Stimulated activated naive CD4-positive, alpha-beta T cell (primary cell): Measurements from ENCODE around the gene FAM217B.
"Not testable (repeated sequence)": the region's sequence is repeated elsewhere in the genome, so short reads cannot be mapped to it uniquely, and the experiment has no call there.

ENCODE experiments used
- DNase-seq, 6 experiments: peaks; one replicate each; lab custom pipeline; 2025; lab: John Stamatoyannopoulos, UW

Gene FAM217B

DNA sequence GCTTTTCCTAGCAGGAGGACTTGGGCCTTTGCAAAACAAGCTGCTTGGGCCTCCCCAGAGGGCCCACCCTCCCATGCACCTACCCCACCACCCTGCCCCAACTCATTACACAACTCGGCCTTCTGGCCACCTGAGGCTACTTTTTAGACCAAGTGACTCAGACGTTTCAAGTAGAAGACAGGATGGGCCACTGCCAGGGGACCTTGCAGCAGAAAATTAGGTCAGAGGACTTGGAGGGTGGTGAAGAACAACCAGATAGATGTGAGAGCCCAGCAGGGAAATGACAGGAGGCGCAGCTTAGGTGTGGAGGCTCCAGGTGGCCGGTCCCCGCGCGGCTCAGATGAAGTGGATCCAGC lies 1.5 kb upstream of the FAM217B start:
- no peak for DNase-seq

DNA sequence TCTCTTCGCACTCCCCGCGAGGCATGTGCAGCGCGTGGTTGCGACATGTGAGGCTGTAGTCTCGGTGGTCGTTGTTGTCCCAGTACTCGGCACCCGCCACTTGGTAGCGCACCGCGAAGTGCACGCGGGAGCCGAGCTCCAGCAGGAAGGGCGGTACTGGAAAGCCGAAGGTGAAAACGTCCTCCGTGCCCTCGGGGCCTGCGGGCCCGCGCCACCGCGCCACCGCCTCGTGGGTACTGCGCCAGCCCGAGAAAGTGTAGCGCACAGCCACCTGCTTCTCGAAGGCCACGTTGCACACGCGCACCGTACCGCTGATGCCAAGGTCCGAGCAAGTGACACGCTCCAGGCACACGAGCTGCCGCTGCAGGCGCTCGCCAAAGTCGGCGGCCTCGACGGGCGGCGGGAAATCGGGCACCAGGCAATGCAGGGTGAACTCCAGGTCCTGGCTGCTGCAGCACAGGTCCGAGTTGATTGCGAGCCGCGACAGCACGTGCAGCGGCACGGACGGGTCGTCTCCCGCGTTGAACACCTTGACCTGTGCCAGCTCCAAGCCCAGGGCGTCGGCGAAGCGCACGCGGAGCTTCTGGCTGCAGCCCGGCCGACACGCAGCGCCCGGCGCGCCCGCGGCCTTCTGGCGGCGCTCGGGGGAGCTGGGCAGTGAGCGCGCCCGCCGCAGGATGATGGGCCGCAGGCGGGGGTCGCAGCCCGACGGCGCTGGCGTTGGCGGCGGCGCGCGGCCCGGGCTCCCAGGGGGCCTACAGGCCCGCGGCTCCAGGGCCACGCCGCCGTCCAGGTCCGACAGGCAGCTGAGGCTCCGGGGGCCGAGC lies 924 bp upstream of the FAM217B start:
- DNase-seq, result peak in 2 of 6 experiments; percentile 7 to 22

DNA sequence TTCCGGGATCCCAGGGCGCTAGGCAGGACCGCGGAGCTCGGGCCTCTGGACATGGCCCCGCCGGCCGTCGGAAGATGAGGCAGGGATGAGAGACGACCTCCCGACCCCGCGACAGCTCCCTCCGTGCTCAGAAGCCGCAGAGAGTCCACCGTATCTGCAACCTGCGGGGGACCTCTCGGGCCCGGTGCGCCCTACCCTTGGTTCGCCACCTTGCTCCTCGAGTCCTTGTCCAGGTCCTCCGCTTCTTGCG lies 385 bp upstream of the FAM217B start:
- DNase-seq, result no peak

DNA sequence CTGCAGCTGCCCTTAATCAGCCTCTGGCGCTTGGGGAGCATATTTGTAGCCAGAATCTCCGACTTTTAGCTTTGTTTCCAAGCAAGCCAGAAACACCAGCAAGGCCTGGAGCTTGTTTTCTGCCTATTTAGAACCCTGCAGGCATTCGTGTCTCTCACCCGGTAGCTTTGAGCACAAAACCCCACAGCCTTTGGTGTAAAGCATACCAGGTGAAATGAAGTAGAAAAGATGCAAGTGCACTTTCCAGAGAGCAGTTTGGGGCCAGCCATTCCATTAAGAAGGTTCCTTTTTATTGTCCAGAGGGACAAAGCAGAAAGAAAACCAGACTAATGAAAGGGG lies 736 bp downstream of the FAM217B start:
- DNase-seq, result no peak

- no peak for DNase-seq
Observed at GRCh38 chr20:59942245-59942644, 2.1 kb downstream of the FAM217B start.

DNA sequence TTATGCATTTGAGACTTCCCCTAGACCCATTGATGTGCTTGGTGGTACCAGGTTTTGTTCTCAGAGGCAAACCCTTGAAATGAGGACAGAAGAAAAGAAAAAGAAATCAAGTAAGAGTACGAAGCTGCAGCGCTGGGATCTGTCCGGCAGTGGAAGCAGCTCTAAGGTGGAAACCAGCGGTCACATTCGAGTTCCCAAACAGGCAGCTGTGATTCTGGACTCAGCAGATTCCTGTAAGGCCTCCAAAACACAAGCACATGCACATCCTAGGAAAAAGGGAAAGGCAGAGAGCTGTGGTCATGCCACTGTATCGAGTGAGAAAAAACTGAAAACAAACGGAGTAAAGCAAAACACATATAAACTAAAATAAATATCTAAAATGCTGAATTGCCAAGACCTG lies 4.5 kb downstream of the FAM217B start:
- no peak for DNase-seq

DNA sequence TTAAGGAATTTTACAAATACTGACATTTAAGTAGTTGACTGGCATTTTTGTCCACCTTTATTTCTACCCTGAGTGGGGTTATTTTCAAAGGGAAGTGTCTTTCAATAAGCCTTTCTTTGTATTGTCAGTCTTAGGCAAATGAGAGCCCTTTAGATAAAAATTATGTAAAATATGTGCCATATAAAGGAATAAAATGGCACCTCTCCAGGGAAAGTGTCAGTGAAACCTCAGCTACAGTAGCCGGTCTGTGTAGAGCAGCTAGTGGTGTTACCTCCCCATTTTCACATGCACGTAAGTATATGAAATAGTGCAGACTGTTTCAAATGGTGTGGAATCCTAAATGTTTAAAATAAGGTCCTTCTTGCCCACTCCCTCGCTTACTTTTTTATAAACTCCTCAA lies 5.0 kb downstream of the FAM217B start:
- no peak for DNase-seq

DNA sequence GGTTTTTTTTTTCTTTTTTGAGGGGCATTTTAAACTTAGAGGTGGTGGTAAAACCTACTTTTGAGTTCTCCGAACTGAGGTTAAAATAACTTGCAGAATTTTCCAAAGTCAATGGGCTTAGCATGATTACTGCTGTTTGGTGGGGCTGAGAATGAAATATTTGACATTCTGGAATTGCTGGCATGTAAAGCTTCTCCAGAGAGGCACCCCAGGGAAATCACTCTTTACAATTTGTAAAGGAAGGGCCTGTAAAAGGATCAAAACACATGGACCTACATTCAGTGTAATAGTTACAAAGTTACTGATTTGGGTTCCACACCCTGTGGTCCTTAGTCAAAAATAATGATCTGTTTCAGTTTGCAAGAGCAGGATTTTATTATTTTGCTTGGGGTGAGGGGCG lies 5.5 kb downstream of the FAM217B start:
- no peak for DNase-seq

DNA sequence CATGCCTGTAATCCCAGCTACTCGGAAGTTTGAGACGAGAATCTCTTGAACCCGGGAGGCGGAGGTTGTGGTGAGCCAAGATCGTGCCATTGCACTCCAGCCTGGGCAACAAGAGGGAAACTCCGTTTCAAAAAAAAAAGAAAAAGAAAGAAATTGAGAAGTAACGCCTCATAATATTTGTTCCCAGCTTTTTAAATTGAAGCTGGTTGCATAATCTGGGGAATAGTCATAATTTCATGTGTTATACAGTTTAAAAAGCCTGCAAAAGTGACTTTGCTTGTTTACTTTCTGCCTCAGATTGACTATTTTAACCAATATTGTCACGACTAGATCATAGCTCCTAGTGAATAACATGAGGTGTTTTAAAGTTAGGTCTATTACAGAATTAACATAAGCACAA lies 7.2 kb downstream of the FAM217B start:
- DNase-seq, result no peak

- DNase-seq, result no peak
Observed at GRCh38 chr20:59948212-59948611, 8.0 kb downstream of the FAM217B start.

GRCh38 chr20:59948828-59949720 lies 8.9 kb downstream of the FAM217B start:
- DNase-seq, result peak in 4 of 6 experiments; percentile 13 to 89 (median 76)

GRCh38 chr20:59949911-59950310 lies 9.7 kb downstream of the FAM217B start:
- DNase-seq, result no peak

GRCh38 chr20:59954718-59955117 lies 14.5 kb downstream of the FAM217B start:
- no peak for DNase-seq

DNA sequence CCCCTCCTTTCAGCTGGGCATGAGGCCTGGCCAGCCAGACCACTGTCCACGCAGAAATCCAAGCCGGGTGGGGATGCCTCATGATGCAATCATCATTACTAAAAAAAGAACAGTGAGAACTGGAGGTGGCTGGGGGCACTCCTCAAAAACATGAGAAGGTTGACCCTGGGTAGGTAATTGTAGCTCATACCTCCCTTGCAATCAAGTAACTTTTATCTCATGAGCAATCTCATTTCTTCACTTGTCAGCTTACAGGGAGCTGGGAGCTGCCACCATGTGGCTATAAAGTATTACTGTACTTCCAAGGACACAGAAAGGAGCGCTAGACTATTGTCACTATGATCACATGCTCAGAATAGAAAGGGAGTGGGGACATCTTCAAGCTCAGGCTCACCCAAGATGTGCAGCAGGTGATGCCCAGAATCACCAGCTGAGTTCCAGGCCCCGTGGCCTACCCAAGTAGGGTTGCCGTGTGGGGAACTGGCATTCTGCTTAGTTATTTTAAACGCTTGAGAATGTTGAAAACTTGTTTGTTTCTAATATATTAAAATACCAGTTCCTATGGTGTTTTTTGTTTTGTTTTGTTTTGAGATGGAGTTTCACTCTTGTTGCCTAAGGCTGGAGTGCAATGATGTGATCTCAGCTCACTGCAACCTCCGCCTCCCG lies 15.1 kb downstream of the FAM217B start:
- no peak for DNase-seq

GRCh38 chr20:59957568-59957967 lies 17.4 kb downstream of the FAM217B start:
- not testable (repeated sequence) for DNase-seq

DNA sequence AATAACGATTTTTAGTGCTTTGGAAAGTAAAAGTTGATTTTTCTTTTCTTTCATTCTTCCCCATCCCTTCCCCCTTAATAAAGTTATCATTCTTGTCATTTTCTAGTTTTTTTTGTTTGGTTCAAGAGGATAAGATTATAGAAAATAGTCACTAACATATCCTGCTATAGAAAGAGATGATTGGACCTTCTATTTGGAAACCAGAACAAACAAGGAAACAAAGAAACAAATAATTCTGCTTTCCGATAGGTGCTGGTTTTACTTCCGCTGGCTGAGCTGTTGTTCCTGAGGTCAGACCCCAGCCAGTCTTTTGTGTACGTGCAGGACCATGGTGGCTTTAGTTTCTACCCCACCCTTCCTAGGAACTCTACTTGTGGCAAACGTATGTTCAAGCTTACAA lies 17.9 kb downstream of the FAM217B start, which contains the start of gene CDH26:
TSS of gene CDH26 (plus strand) at position 301 of the 400 bp plus-strand sequence. CDS start 304 bp downstream, outside the sequence.
- DNase-seq, result no peak

GRCh38 chr20:59958626-59959025 lies 18.4 kb downstream of the FAM217B start:
- DNase-seq, result no peak

- no peak for DNase-seq
Observed at GRCh38 chr20:59961423-59961822, 21.2 kb downstream of the FAM217B start.

DNA sequence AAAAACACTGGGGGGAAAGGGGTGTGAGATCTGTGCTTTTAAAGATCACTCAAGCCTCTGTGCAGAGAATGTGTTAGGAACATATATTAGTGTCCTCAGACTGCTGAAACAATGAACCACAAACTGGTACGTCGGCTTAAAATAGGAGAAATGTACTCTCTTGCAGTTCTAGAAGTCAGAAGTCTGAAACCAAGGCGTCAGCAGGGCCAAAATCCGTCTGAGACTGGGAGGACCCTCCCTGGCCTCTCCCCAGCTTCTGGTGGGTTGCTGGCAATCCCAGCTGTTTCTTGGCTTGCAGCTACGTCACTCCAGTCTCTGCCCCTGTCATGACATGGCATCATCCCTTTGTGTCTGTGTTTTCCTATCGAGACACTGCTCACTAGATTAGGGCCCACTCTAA lies 22.0 kb downstream of the FAM217B start:
- DNase-seq, result no peak

GRCh38 chr20:59966428-59966827 lies 26.2 kb downstream of the FAM217B start:
- no peak for DNase-seq

DNA sequence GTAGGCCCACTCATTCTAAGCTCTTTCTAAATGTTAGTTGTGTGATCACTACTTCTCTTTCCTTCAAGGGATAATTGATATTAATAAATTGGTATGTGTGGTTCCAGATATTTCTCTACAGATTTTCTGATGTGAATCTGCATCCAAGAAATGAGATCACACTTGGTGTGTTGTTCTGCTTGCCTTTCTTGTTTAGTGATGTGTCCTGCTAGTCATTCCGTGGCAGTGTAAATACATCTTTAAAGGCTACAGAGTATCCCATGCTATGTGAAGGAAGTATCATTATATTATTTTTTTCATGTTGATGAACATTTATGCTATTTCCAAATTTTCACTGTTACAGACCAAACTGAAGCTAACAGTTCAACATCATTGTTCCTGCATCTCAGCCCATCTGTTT lies 31.2 kb downstream of the FAM217B start:
- DNase-seq, result no peak

DNA sequence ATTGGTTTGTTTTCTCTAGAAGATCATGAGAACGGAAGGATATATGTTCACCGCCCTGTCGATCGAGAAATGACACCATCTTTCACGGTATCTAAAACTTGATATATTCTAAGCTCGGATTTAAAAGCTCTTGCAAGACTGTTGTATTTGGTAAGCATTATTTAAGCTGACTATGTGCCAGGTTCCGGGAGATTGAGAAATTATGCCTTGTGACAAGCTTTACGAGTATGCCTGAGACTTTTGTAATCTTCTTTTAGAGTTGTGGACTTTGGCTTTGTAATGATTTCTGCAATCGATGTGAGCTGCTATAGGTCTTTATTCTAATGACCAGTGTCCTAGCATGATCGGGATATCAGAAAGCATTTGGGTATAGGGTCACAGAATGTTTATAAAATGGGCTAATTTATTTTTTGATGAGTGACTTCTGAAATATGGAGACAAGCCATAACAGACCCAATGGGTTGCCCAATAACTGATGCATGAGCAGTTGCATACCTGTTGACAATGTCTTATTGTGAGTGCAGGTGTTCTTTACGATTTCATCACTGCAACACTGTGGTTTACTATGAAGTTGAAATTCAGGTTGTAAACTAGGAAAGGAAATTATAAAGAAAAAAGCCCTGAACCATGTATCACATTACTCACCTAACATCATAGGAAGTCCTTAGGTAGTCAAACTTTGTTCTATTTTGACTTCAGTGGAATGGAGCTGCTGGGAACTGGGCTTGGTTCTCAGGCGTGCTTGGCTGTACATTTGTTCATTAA lies 32.0 kb downstream of the FAM217B start:
- DNase-seq, result no peak
